DMS 273 (cell line): ENCODE data around the gene RECQL5.

Experiments
- DNase-seq: peaks from one replicate; lab custom pipeline; 2025; ENCODE audit not compliant: unreplicated experiment; lab: John Stamatoyannopoulos, UW

Gene RECQL5

DNA sequence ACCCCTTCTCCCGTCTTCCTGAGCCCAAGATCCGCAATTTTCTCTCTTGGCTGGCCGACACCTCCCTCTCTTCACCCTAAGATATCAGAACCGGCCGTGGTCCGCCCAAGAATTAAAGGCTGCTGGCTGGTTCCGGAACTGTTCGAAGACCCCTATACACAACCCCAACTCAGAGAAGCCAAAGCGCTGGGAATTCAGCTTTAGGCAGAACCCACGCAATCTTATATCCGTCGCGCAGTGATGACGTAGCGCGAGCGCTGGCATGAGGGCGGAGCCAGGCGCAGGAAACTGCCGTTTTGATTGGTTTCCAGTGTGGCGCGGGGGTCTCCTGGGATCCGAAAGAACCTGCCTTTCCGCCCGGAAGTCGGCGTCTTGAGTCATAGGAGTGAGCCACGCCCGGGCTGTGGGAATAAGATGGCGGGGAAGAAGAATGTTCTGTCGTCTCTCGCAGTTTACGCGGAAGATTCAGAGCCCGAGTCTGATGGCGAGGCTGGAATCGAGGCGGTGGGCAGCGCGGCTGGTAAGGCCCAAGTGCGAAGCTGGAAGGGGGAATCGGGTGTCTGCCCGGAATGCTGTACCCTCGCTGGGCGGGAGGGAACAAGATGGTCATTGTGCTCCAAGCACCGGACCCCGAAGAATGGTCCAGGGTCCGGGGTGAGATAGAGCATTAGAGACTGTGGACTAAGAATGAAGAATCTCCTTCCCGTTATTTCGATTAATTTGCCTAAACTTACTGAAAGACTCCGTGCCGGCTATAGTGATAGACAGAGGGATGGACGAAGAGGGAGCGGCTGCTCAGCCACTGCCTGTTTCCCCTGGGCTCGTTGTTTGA, at the start of gene RECQL5, which contains the start of gene SAP30BP:
Gene RECQL5 (minus strand): TSS at position 196 of the 832 bp plus-strand sequence. CDS start 597 bp downstream, outside the sequence.
Gene SAP30BP (plus strand): TSS at position 380 of the 832 bp plus-strand sequence. CDS start 35 bp downstream, at position 415.
- peak; percentile 99 for DNase-seq

DNA sequence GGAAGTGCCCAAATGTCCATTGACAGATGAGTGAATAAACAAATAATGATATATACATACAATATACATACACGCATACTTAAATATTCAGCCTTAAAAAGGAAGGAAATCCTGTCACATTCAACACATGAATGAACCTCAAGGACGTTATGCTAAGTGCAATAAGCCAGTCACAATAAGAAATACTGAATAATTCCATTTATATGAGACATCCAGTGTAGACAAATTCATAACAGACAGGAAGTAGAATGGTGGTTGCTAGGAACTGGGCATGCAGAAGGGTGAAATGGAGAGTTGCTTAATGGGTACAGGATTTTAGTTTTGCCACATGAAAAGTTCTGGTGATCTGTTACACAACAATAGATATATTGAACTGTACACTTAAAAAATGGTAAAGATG, 45.5 kb upstream of the RECQL5 start:
- DNase-seq: no peak

DNA sequence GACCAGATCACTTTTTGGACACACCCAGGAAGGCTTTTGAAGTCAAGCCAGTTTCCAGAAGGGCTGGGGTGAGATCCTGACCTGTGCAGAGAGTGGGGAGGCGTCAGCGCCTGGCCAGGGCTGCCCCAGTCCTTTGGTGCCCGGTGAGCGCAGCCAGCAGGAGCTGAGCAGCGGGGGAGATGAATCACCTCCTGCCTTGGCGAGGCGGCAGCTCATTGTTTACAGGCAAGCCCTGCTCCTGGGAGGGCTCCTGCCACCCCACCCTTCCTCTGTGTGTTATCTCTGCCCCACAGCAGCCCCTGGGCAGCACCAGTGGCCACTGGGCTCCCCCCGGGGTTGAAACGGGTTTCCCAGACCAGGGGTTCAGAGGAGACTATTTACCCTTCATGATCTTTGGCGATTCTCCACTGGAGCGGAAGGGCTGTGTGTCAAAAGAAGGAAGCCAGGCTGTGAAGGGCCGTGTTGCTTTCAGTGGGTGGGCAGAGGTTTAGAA, 40.2 kb upstream of the RECQL5 start:
- no peak for DNase-seq

DNA sequence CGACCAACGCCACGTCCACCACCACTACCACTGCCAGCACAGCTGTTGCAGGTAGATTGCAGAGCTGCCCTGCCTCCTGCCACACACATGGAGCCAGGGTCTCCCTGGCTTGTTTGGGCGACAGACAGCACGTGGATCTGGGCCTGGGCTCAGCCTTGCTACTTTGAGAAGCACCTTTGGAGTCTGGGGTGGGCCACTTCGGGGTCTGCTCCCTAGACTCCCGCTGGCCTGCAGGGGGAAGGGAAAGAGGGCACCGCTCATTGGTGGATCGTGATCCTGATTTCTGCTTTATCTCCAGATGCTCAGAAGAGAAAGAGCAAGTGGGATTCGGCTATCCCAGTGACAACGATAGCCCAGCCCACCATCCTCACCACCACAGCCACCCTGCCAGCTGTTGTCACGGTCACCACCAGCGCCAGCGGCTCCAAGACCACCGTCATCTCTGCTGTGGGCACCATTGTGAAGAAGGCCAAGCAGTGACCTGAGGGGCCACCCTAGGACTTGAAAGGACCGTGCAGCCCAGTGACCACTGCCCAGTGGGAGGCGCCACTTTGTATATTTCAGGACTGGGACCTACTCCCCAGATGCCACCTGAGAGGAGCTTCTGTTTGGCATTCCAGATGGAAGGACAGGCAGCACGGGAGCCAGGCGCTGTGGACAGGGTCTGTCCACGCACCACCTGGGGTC, 39.2 kb upstream of the RECQL5 start:
- DNase-seq: no peak

DNA sequence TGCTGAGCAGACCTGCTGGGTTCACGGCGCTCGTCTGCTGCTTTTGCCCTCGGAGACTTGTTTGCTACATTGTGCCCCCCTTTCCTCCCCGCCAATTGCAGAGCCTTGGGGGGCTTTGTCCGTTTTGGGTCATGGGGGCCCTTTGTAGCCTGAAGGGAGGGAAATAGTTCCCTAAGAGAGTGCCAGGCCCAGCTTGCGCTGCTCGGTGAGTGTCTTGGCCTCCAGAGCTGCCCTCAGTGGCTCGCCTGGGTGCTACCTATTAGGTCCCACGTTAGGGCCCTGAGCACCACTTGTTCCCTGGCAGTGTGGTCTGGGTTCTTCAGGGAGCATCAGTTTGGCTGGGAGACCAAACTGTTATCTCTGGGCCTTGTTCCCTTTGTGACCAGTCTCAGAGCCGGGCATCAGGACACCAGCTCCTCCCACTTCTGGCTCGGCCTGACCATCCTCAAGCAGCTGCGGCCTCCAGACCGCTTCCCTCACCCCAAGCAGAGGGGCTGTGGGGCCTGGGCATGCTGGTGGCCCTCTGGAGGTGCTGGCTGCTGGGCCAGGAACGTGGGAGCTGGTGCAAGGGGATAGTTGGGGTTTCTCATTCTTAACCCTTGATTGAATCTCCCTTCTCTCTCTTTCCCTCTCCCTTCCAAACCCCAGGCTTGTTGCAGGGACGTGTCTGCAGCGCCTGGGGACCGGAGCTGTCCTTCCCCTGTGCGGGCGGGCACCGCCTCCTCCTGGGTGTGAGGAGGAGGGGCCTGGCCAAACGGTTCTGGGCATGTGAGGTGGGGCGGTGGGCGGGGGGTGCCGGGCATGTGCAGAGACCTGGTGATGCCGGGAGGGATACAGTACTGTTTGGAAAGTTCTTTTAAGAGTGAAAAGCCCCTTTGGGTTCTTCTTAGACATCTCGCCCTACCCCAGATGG, 38.3 kb upstream of the RECQL5 start:
- no peak for DNase-seq

DNA sequence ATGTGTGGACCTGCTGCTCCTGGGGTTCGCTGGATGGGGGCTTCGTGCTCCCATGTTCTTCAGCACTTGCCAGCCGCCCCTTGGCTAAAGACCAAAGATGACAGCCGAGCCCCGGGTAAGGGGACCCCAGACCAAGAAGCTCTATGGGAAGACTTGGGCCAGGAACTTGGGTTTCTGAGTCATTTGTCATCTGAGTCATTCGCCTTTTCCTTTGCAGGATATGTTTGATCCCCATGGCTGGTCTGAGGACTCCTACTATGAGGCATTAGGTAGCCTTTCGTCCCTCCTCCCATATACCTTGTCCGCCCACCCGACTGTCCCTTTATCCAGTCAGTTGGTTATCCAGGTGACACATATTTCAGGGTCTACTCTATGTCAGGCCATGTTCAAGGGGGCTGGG, 36.6 kb upstream of the RECQL5 start:
- DNase-seq: no peak

DNA sequence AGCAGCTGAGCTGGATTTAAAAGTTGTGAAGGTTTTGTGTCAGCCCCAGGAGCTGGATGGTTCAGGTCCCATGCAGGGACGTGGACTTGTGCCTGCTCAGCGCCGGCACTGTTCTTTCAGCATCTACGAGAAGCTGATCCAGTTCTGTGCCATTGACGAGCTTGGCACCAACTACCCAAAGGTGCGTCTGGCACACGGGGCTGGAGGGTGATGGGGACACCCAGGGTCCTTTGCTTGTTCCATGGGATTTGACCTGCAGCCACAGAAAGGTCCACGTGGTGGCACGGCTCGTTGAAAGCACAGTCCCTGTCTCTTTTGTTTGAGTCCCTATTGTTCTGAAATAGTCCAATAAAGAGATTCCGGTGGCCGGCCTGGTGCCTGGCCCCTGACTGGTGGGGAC, 36.2 kb upstream of the RECQL5 start:
- no peak for DNase-seq

DNA sequence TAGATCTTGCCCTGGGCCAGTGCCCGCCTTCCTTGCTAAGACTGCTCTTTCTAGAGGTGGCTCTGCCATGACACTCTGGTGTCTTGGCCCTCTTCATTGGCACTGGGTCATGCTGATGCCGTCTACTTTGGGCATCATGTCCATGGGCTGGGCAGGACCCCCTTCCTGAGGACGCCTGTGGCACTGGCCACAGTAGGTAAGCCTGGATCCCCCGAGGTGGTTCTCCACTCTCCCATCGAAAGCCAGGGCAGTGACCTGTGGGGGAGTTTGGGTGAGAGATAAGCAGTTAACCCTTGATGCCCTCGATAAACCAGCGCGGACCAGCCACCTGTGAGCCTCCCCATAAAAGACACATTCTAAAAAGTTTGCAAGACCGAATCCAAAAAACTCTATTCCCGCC, 34.3 kb upstream of the RECQL5 start:
- DNase-seq: no peak

DNA sequence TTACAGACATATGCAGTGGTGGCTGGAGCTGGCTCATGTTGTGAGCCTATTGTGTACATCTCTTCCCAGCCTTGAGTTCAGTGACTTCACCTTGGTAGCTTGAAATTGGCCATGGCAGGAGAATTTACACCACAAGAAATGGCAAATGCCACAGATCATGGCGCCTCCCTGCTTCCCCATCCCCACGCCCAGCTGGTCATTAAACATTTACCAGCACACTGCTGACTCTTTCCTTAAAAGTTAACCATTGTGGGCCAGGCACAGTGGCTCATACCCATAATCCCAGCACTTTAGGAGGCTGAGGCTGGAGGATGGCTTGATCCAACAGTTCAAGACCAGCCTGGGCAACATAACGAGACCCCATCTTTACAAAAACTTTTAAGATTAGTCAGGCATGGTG, 31.7 kb upstream of the RECQL5 start:
- no peak for DNase-seq

DNA sequence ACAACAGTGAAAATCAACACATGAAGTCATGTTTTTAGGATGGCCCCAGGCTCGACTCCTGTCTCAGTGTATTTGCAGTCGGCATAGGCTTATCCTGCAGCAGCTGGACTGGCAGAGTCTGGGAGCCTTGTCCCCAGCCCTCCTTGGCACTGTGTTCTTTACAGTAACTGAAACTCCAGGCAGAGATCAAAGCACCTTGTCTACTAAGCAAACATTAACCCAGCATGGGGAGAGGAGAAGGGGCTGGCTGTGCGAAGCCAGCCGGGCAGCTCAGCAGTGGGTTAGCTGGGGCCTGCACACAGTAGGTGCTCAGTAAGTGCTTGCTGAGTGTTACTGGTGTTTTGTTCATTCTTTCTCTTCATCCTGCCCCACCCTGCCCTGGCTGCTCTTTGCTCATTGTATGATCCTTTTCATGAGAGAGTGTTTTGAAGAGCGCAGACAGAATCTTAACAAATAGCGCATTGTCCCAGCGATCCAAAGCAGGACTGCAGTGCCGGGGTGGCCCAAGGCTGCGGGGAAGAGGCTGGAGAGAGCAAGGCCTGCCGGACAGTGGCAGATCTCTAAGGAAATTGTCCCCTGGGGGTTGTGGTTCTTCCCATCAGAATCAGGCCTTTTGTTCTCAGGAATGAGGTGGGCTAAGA, 30.8 kb upstream of the RECQL5 start:
- DNase-seq: no peak

DNA sequence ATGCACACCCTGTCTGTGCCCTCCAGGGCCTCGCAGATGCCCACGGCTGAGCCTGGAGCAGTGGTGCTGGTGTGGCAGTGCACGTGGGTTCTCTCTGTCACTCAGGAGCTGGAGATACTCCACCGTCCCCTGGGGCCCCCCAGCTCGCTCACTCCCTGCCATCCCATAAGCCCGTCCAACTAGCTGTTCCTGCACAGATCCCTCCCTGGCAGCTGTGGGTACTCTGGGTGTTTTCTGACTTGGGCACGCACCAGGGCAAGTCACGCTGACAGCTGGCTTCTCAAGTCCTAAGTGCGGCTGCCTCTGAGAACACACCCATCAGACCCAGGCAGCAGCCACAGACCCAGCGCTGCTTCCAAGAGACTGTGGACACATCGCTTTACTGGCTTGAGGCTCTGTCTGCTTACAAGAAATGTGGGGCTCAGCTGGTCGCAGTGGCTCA, 28.9 kb upstream of the RECQL5 start:
- no peak for DNase-seq

DNA sequence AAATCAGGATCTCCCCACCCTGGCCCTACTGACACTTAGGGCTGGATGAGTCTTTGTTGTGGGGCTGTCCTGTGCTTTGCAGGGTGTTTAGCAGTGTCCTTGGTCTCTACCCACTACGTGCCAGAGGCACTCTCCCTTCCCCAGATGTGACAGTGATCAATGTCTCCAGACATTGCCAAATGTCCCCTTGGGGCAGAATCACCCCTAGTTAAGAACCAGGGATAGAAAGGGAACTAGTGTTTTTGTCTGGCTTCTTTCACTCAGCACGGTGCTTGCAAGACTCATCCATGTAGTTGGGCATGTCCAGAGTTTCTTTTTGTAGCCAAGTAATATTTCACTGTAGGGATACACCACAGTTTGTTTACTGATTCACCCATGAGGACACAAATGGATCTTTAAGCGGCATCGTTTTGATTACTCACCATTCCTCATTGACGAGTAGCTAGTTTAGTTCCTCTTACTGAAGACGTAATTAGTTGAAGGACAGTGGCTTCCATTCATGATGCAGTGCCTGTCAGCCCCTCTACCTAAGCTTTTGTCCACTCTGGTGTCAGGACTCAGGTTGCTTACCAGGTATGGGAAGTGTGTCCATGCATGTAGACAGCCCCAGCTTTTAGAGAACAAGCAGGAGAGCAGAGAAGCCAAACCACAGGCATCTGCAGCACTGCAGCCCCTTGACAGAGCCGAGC, 28.3 kb upstream of the RECQL5 start:
- DNase-seq: no peak

DNA sequence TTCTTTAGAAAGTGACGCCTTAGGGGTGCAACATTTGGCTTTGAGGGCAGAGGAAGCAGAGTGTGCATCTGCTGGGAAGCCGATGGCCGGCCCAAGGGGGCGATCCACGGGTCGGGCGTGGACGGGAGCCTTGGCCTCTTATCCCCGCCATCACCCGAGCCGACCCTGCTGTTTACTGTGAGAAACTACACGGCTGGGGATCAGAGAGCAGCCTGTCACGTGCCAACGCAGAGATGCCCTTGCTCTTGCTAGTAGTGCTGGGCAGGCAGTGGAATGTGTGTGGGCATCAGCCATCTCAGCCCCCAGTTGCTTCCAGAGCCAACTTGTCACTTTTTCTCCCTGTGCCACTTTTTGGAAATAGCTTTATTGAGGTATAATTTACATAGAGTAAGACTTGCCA, 27.6 kb upstream of the RECQL5 start:
- DNase-seq: no peak

DNA sequence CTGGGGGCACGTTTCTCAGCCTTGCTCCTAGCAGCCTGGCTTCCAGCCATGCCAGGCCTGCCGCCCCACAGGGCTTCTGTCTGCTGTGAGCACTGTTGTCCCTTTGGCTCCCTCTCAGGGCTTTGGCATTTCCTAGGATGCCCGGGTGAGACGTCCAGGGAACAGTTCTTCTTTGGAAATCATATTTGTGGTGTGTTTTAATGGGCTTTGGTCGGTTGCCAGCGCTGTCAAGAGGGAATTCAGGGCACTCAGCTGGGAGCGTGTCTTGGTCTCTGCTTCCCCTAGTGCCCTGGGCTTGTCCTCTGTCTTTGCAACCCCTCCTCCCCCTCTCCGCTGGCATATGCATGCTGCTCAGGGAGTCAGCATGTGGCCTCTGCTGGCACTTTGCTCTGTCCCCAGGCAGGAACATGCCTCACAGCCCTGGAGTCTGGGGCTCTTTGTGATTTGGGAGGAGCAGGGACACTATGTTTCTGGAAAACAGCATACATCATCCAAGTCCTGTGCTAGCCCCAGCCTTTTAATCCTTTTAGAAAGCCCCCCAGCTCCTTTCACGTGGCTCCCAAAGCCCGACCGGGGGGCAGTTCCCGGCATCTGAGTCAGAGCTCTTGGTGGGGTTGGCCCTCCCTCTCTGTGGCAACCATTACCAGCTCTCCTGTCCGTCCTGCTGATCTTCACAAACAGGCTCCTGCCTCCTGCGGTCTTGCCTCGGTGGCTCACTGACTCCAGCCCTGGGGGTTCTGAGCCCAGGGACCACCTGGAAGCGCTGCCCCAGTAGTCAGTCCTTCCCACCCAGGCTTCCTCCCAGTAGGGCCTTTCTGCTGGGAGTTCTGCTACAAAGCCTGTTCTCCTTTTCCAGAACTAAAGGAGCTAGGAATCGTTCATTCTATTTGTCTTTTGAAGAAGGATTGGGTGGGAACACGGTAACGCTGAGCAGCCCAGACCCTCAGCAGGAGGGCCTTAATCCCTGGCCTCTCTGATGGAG, 26.8 kb upstream of the RECQL5 start:
- DNase-seq: no peak

DNA sequence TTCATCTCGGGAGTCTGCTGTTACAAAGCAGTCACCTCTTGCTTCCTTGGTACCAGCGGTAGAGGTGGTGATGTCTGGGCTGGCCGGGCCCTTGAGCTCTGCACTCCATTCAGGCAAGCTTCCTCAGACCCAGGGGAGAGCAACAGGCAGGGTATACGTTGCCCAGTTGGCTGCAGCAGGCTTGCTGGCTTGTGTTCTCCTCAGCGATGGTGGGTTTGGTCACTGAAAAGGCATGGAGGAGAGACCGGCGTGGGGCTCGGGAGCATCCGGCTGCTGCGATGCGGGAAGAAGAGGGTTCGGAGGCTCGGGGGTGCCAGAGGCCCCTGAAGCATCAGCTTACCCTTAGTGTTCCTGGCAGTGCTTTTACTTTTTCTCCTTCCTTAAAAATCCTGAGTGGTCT, 26.0 kb upstream of the RECQL5 start:
- no peak for DNase-seq

DNA sequence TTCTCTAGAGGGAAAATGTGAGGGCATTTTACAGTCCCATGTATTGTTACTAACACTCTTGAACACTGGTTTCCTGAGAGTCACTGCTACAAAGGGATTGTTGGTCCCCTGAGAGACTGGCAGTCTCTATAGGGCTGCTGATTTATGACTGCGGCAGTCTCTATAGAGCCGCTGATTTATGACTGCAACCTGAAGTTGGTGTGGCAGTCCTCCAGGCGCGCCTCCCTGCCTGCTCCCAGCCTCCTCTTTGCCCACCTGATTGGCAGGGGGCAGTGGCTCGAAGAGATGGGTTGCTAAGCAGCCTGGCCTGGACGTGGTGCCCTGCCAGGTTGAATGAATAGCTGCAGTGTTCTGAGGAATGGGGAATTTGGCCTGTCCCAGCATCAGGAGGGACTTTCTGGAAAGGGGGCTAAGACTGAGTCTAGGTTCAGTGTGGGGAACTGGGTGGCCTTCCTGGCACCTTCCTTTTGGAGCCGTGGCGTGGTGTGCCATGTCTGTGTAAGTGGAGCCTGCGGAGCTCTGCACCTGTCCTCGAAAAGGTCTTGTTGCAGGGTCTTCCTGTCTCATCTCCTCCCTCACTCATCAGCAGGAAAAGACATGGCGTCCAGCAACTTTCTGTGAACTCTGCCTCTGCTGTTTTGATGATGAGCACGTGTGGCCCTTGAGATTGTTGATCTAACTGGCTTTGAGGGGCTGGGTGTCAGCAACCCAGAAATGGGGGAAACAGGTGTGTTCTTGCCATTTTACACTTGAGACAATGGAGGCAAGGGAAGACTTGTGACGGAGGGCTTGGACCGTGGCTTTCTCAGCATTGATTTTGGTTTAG, 25.1 kb upstream of the RECQL5 start:
- no peak for DNase-seq

DNA sequence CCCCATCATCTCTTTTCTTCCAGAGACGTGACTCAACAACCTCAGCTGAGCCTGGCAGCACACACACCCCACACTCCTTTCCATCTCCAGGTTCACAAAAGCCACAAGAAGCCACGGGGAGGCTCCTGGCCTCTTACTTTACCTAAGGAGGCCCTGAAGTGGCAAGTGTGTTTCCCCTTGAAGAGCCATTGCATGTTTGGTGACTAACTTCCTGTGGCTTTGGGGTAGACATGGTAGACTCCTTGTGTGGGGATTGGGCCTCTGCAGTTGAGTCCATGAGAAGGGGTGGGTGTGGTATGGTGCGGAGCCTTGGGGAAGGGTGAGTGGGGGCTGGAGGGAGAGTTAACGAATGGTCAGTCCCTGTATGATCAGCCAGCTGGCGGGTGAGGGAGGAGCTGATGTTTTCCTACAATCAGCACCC, 24.4 kb upstream of the RECQL5 start:
- no peak for DNase-seq

DNA sequence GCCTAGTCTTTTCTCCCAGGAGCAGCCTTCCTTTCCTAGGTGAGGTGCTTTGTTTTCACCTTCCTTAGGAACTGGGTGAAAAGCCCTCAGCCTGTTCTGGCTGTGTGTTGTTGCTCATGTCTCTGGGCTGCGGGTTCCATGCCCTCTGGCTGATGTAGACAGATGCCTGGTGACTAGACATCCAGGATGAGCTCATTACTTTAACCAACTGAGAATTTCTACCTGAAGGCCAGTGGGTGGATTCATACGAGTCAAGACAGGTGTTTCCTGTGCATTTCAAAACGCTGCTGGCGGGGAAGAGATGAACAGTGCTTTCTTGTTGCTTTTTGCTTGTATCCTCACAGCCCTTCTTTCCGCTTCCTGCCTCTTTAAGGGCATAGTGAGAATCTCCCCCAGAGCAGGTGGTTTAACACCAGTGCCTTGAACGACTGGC, 22.5 kb upstream of the RECQL5 start:
- no peak for DNase-seq
